ENCODE measurements around the gene GOLGA8M.
"Not testable (repeated sequence)": the region's sequence is repeated elsewhere in the genome, so short reads cannot be mapped to it uniquely, and the experiment has no call there.

GRCh38 chr15:28694006-28694751 lies 18.0 kb downstream of the GOLGA8M start:
- TF ChIP-seq CTCF, POLR2AphosphoS5 (IDR thresholded peaks at IDR 0.05): not testable (repeated sequence)

All from stomach (tissue), 4 donors.